Measurements from ENCODE around the gene PRRC1.

DNA sequence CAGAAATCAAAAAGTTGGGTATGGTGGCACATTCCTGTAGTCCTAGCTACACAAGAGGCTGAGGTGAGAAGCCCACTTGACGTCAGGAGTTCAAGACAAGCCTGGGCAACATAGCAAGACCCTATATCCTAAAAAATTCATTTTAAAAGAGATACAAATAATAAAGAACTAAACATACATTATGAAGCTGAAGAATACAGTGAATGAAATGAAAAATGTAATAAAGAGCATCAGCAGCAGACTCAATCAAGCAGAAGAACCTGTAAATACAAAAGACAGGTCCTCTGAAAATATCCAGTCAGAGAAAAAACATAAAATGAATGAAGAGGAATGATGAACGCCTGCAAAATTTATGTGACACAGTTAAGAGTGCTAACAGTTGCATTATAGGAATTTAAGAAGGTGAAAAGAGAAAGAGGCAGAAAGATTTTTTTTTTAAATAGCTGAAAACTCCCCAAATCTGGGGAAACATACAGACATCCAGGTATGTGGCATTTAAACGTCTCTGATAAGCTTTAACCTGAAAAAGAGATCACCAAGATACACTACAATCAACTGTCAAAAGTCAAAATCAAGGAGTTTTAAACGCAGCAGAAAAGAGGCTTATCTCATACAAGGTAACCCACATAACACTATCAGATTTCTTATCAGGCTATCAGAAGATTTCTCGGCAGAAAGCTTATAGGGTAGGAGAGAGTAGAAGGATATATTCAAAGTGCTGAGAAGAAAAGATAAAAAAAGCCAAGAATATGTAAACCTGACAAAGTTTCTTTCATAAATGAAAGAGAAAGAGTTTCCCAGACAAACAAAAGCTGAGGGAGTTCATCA, 57.6 kb downstream of the PRRC1 start:
- TF ChIP-seq, protein P1, sequence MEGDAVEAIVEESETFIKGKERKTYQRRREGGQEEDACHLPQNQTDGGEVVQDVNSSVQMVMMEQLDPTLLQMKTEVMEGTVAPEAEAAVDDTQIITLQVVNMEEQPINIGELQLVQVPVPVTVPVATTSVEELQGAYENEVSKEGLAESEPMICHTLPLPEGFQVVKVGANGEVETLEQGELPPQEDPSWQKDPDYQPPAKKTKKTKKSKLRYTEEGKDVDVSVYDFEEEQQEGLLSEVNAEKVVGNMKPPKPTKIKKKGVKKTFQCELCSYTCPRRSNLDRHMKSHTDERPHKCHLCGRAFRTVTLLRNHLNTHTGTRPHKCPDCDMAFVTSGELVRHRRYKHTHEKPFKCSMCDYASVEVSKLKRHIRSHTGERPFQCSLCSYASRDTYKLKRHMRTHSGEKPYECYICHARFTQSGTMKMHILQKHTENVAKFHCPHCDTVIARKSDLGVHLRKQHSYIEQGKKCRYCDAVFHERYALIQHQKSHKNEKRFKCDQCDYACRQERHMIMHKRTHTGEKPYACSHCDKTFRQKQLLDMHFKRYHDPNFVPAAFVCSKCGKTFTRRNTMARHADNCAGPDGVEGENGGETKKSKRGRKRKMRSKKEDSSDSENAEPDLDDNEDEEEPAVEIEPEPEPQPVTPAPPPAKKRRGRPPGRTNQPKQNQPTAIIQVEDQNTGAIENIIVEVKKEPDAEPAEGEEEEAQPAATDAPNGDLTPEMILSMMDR (IDR thresholded peaks at IDR 0.05) = no peak
- TF ChIP-seq POLR2A (IDR thresholded peaks at IDR 0.05) (no peak), EP300 (IDR thresholded peaks at IDR 0.05) (no peak)

Data from tibial nerve (tissue), 4 donors.